ENCODE measurements around the gene PELO.

PELO gene

DNA sequence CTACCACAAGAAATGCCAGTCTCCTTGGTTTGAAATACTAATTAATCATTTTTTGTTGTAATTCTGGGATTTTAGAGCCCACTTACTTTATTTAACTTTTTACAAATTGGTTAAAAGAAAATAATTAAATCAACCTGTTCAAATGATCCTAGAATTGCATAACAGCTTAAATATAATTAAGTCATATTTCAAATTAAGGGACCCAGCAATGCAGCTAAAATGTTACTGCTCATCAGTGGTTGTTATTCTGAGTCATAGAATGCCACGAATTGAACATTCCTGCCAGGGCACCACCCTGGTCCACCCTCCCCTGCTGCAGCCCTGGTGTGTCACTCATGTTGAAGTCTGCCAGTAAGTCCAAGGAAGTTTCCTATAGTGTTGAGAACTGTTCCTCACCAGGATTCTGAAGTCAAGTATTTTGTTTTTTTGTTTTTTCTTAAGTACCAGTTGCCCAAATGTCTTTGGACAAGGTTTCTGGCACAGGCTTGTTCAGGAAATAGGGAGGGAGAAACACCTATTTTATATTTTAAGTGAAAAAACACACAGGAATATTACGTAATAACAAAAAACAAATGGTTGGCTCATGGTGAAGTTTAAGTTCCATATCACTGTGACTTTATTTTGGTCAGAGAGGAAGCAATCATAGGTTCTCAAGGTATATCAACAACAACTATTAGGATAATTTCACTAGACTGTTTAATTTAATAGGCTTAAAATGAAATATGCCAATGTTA, 4.3 kb upstream of the PELO start:
- no peak overlapping the region for H3K9ac ChIP-seq (ENCODE audit: low read depth, low read length)
- H2AFZ ChIP-seq (ENCODE audit: low read depth, low read length) = no peak overlapping the region
- no peak overlapping the region for H3K4me2 ChIP-seq (ENCODE audit: insufficient read depth, low read length)
- peaks cover 14% of the 10 kb centered on the region for H3K4me1 ChIP-seq (ENCODE audit: insufficient read depth, low read length)
- H3K27me3 ChIP-seq (ENCODE audit: insufficient read depth, low read length, poor library complexity) = no peaks in the 10 kb centered on the region
- no peaks in the 10 kb centered on the region for H3K36me3 ChIP-seq (ENCODE audit: insufficient read depth, low read length)
- no peaks in the 10 kb centered on the region for H3K9me3 ChIP-seq (ENCODE audit: insufficient read depth, low read length, severe bottlenecking)
- H4K20me1 ChIP-seq (ENCODE audit: insufficient read depth, low read length) = no peaks in the 10 kb centered on the region
- H3K4me3 ChIP-seq (ENCODE audit: low read depth in 1 of 2, low read length in 2 of 2) = no peak overlapping the region
- no peak overlapping the region for H3K27ac ChIP-seq (ENCODE audit: low read length)
- TF ChIP-seq CTCF (IDR thresholded peaks at IDR 0.05; ENCODE audit: borderline replicate concordance, extremely low read depth, low read length, poor library complexity, severe bottlenecking) = no peak
- TF ChIP-seq EZH2 (IDR thresholded peaks at IDR 0.05; ENCODE audit: borderline replicate concordance, low read depth, low read length, severe bottlenecking) = no peak
- DNase-seq (no peak), ATAC-seq (ENCODE audit: insufficient read depth, low read depth) (no peak)
- H3K79me2 ChIP-seq (ENCODE audit: insufficient read depth, low read length) = peaks cover 7% of the 10 kb centered on the region

GRCh38 chr5:52784737-52785136, 3.0 kb upstream of the PELO start:
- no peak for ATAC-seq (ENCODE audit: insufficient read depth, low read depth)
- no peak overlapping the region for H2AFZ ChIP-seq (ENCODE audit: low read depth, low read length)
- H4K20me1 ChIP-seq (ENCODE audit: insufficient read depth, low read length) = no peaks in the 10 kb centered on the region
- H3K36me3 ChIP-seq (ENCODE audit: insufficient read depth, low read length) = no peaks in the 10 kb centered on the region
- DNase-seq = no peak
- no peak overlapping the region for H3K4me2 ChIP-seq (ENCODE audit: insufficient read depth, low read length)
- no peaks in the 10 kb centered on the region for H3K27me3 ChIP-seq (ENCODE audit: insufficient read depth, low read length, poor library complexity)
- H3K4me1 ChIP-seq (ENCODE audit: insufficient read depth, low read length) = peaks cover 27% of the 10 kb centered on the region
- no peaks in the 10 kb centered on the region for H3K9me3 ChIP-seq (ENCODE audit: insufficient read depth, low read length, severe bottlenecking)
- no peak overlapping the region for H3K27ac ChIP-seq (ENCODE audit: low read length)
- H3K79me2 ChIP-seq (ENCODE audit: insufficient read depth, low read length) = peaks cover 21% of the 10 kb centered on the region
- TF ChIP-seq CTCF (IDR thresholded peaks at IDR 0.05; ENCODE audit: borderline replicate concordance, extremely low read depth, low read length, poor library complexity, severe bottlenecking) = no peak
- TF ChIP-seq EZH2 (IDR thresholded peaks at IDR 0.05; ENCODE audit: borderline replicate concordance, low read depth, low read length, severe bottlenecking) = no peak
- no peak overlapping the region for H3K9ac ChIP-seq (ENCODE audit: low read depth, low read length)
- H3K4me3 ChIP-seq (ENCODE audit: low read depth in 1 of 2, low read length in 2 of 2) = no peak overlapping the region

DNA sequence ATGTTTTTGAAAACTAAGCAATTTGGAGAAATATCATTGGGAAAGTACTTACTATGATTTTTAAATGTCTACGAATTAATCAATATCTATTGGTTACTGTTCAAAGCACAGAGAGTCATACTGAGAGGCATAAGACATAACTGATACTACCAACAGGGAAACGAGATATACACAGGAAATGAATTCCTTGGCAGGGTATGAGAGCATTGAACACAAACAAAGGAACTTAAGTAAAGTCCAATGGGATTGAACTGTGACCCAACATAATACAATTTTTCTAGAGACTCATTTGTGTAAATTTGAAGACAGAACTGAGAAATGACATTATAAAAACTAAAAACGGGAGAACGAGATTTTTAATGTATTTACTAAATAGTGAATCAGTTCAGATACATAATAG, 1.3 kb upstream of the PELO start:
- DNase-seq (no peak), ATAC-seq (ENCODE audit: insufficient read depth, low read depth) (no peak)
- no peaks in the 10 kb centered on the region for H3K36me3 ChIP-seq (ENCODE audit: insufficient read depth, low read length)
- peaks cover 44% of the 10 kb centered on the region for H3K4me1 ChIP-seq (ENCODE audit: insufficient read depth, low read length)
- H3K79me2 ChIP-seq (ENCODE audit: insufficient read depth, low read length) = peaks cover 37% of the 10 kb centered on the region
- H3K4me2 ChIP-seq (ENCODE audit: insufficient read depth, low read length) = peak overlapping the region; percentile 70; the same call in 1 of the 2 replicates
- no peak for TF ChIP-seq CTCF (IDR thresholded peaks at IDR 0.05; ENCODE audit: borderline replicate concordance, extremely low read depth, low read length, poor library complexity, severe bottlenecking)
- no peak for TF ChIP-seq EZH2 (IDR thresholded peaks at IDR 0.05; ENCODE audit: borderline replicate concordance, low read depth, low read length, severe bottlenecking)
- H2AFZ ChIP-seq (ENCODE audit: low read depth, low read length) = 0 out of 2 replicates have a peak overlapping the region, but pooled peaks have one; percentile 73
- no peak overlapping the region for H3K27ac ChIP-seq (ENCODE audit: low read length)
- no peak overlapping the region for H3K9ac ChIP-seq (ENCODE audit: low read depth, low read length)
- no peak overlapping the region for H3K4me3 ChIP-seq (ENCODE audit: low read depth in 1 of 2, low read length in 2 of 2)
- no peaks in the 10 kb centered on the region for H3K9me3 ChIP-seq (ENCODE audit: insufficient read depth, low read length, severe bottlenecking)
- no peaks in the 10 kb centered on the region for H4K20me1 ChIP-seq (ENCODE audit: insufficient read depth, low read length)
- no peaks in the 10 kb centered on the region for H3K27me3 ChIP-seq (ENCODE audit: insufficient read depth, low read length, poor library complexity)
